Liver (tissue), 9 donors: ENCODE results near the gene NUP50. TPM values are rescaled to one million over a fixed set of nuclear protein-coding genes. Genes with fewer than 3 reads are reported as not detected.

Source experiments
- DNase-seq: peaks from one replicate; pipeline ENCODE4 v3.0.0-alpha.2; 2017; ENCODE audit warnings: low spot score
- H3K27ac ChIP-seq, 2 donors: one replicate each; pipeline ENCODE4 v1.7.0; 2013; ENCODE audit warnings: inconsistent platforms in 2 of 2, low read length in 2 of 2, control low read depth in 1 of 2, low read depth in 1 of 2, mild to moderate bottlenecking in 1 of 2
- H3K27me3 ChIP-seq, 4 donors: one replicate each; pipeline versions ENCODE4 v1.6.1 to v1.7.0; 2013; ENCODE audit warnings: low read length in 3 of 4, inconsistent platforms in 1 of 4, mild to moderate bottlenecking in 1 of 4, moderate library complexity in 1 of 4; ENCODE audit not compliant: control insufficient read depth in 4 of 4, insufficient read depth in 4 of 4
- H3K36me3 ChIP-seq, 4 donors: one replicate each; pipeline versions ENCODE4 v1.6.1 to v1.7.0; 2013; ENCODE audit warnings: low read length in 3 of 4, mild to moderate bottlenecking in 3 of 4, low read depth in 1 of 4, moderate library complexity in 1 of 4; ENCODE audit not compliant: control insufficient read depth in 4 of 4, insufficient read depth in 3 of 4
- H3K4me1 ChIP-seq, 4 donors: one replicate each; pipeline versions ENCODE4 v1.6.1 to v1.7.0; 2013; ENCODE audit warnings: low read length in 3 of 4, mild to moderate bottlenecking in 3 of 4, moderate library complexity in 1 of 4; ENCODE audit not compliant: control insufficient read depth in 4 of 4, insufficient read depth in 4 of 4
- H3K4me3 ChIP-seq, 3 donors: one replicate each; pipeline versions ENCODE4 v1.6.1 to v1.7.0; 2013; ENCODE audit warnings: low read length in 3 of 3, control low read depth in 1 of 3, low read depth in 1 of 3, mild to moderate bottlenecking in 1 of 3
- H3K9ac ChIP-seq, 2 donors: one replicate each; pipeline ENCODE4 v1.7.0; 2013; ENCODE audit warnings: low read length in 2 of 2, mild to moderate bottlenecking in 2 of 2, moderate library complexity in 2 of 2, control low read depth in 1 of 2, low read depth in 1 of 2
- H3K9me3 ChIP-seq, 4 donors: one replicate each; pipeline versions ENCODE4 v1.6.1 to v1.7.0; 2013; ENCODE audit warnings: low read length in 3 of 4; ENCODE audit not compliant: control insufficient read depth in 4 of 4
- EGR1 ChIP-seq, 2 donors: IDR thresholded peaks; 2 replicates each; pipeline ENCODE4 v1.6.1; 2016 to 2018; ENCODE audit warnings: antibody characterized with exemption in 2 of 2, low read depth in 2 of 2
- FOXA1 ChIP-seq: IDR thresholded peaks from 2 replicates; pipeline ENCODE4 v1.6.1; 2016; ENCODE audit warnings: antibody characterized with exemption
- FOXA2 ChIP-seq: IDR thresholded peaks from 2 replicates; pipeline ENCODE4 v1.6.1; 2016; ENCODE audit warnings: antibody characterized with exemption
- HNF4A ChIP-seq, 2 donors: conservative IDR thresholded peaks; 2 replicates each; pipeline ENCODE4 v1.6.1; 2016; ENCODE audit warnings: antibody characterized with exemption in 2 of 2, mild to moderate bottlenecking in 2 of 2
- HNF4G ChIP-seq: IDR thresholded peaks from 2 replicates; pipeline ENCODE4 v1.6.1; 2016; ENCODE audit warnings: antibody characterized with exemption
- JUND ChIP-seq, 2 donors: IDR thresholded peaks; 2 replicates each; pipeline ENCODE4 v1.6.1; 2016; ENCODE audit warnings: antibody characterized with exemption in 2 of 2
- NR2F2 ChIP-seq: IDR thresholded peaks from 2 replicates; pipeline ENCODE4 v1.6.1; 2016; ENCODE audit warnings: antibody characterized with exemption
- RAD21 ChIP-seq, 2 donors: IDR thresholded peaks; 2 replicates each; pipeline ENCODE4 v1.6.1; 2016; ENCODE audit warnings: antibody characterized with exemption in 2 of 2, mild to moderate bottlenecking in 2 of 2
- REST ChIP-seq: IDR thresholded peaks from 2 replicates; pipeline ENCODE4 v1.6.1; 2016; ENCODE audit warnings: antibody characterized with exemption, mild to moderate bottlenecking
- RXRA ChIP-seq, 2 donors: IDR thresholded peaks; 2 replicates each; pipeline ENCODE4 v1.6.1; 2017 to 2018; ENCODE audit warnings: antibody characterized with exemption in 2 of 2, mild to moderate bottlenecking in 1 of 2
- SP1 ChIP-seq: IDR thresholded peaks from 2 replicates; pipeline ENCODE4 v1.6.1; 2018; ENCODE audit warnings: antibody characterized with exemption, mild to moderate bottlenecking
- TAF1 ChIP-seq: conservative IDR thresholded peaks from 2 replicates; pipeline ENCODE4 v1.6.1; 2016; ENCODE audit warnings: antibody characterized with exemption, mild to moderate bottlenecking
- YY1 ChIP-seq: IDR thresholded peaks from 2 replicates; pipeline ENCODE4 v1.6.1; 2016; ENCODE audit warnings: antibody characterized with exemption, mild to moderate bottlenecking
- ZBTB33 ChIP-seq: IDR thresholded peaks from 2 replicates; pipeline ENCODE4 v1.6.1; 2016; ENCODE audit warnings: antibody characterized with exemption
- WGBS: extraction: QIAGEN DNeasy Blood & Tissue Kit; methylation state at CpG from one replicate; pipeline ENCODE4 v1.1.7; 2013; 5-methylcytosine and 5-hydroxymethylcytosine counted together
- polyA plus RNA-seq, 2 donors: library from polyadenylated mRNA; stranded (reverse) in 1 of 2; unstranded in 1 of 2; fragments of 200-250 nt in 1 of 2; fragments of >200 nt in 1 of 2; fragmentation: Nextera tagmentation in 1 of 2; extraction: Ambion mirVana in 1 of 2; gene quantifications; one replicate each; pipeline versions ENCODE4 v1.2.1 to v1.2.3, GENCODE V29; 2013 to 2015
- total RNA-seq, 2 donors: library from RNA; depleted of rRNA; stranded (reverse); fragments of >200 nt; gene quantifications; one replicate each; pipeline ENCODE4 v1.2.3, GENCODE V29; 2014
- TF ChIP-seq, protein P1 (sequence below): IDR thresholded peaks from 2 replicates; pipeline ENCODE4 v1.6.1; 2016; ENCODE audit warnings: antibody characterized with exemption
- TF ChIP-seq, protein P2 (sequence below): fragments of 150-350 bp; IDR thresholded peaks from 2 replicates; pipeline ENCODE4 v1.5.1; 2017; ENCODE audit warnings: improper control_type of control experiment, low read depth, low read length; ENCODE audit not compliant: missing input control
- donor health status: healthy.
- donor health status: healthy.
- donor health status: healthy.
- donor health status: healthy.
- donor health status: healthy.

Gene NUP50
- total and polyA plus RNA-seq, 4 donors: 8.7 to 48.2 (median 24.8) TPM

DNA sequence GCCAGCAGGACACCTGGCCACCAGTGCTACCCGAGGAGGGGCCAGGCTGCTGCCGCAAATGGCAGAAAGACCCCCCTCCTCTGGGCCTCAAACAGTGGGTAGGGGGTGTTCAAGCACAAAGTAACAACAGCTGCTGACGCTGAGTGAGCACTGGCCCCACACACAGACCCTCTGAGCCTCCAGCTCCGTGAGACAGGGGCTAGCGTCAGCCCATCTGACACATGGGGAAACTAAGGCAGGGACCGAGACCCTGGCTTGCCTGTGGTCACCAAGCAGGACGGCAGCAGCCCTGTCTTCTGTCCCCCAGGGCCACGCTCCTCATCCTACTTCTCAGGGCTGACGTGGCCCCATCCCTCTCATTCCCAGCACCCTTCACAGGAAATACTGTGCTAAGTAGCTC is 36.5 kb downstream of the NUP50 start:
- Histone ChIP-seq H3K27ac (no peak overlapping the region), H3K4me3 (no peak overlapping the region), H3K4me1 (no peaks in the 10 kb centered on the region), H3K27me3 (no peaks in the 10 kb centered on the region), H3K36me3 (peaks cover 20 to 75% (median 30%) of the 10 kb centered on the region in 4 donors), H3K9me3 (no peaks in the 10 kb centered on the region), H3K9ac (no peak overlapping the region)
- TF ChIP-seq NR2F2 (no peak), HNF4G (no peak), RXRA (IDR thresholded peaks at IDR 0.05) (no peak), RAD21 (IDR thresholded peaks at IDR 0.05) (no peak), ZBTB33 (no peak), YY1 (no peak), TAF1 (no peak), EGR1 (IDR thresholded peaks at IDR 0.05; ENCODE audit: low read depth in 2 of 2) (no peak)
- TF ChIP-seq, protein P1, sequence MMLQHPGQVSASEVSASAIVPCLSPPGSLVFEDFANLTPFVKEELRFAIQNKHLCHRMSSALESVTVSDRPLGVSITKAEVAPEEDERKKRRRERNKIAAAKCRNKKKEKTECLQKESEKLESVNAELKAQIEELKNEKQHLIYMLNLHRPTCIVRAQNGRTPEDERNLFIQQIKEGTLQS: no peak
- no peak for DNase-seq
- WGBS: 95% methylated on average over 9 of the region's 9 CpGs

- Histone ChIP-seq H3K9me3 (no peaks in the 10 kb centered on the region), H3K9ac (no peak overlapping the region), H3K4me1 (no peaks in the 10 kb centered on the region), H3K36me3 (peaks cover 20 to 70% (median 30%) of the 10 kb centered on the region in 4 donors), H3K27me3 (no peaks in the 10 kb centered on the region), H3K4me3 (no peak overlapping the region), H3K27ac (no peak overlapping the region)
- WGBS: 95% methylated on average over 18 of the region's 18 CpGs
- no peak for TF ChIP-seq HNF4A (conservative IDR thresholded peaks at IDR 0.05)
- TF ChIP-seq NR2F2: no peak
- no peak for TF ChIP-seq FOXA1
- no peak for TF ChIP-seq SP1
- TF ChIP-seq EGR1 (IDR thresholded peaks at IDR 0.05; ENCODE audit: low read depth in 2 of 2): no peak
- TF ChIP-seq TAF1: no peak
- TF ChIP-seq REST: no peak
- no peak for TF ChIP-seq FOXA2
- TF ChIP-seq ZBTB33: no peak
- TF ChIP-seq, protein P2, sequence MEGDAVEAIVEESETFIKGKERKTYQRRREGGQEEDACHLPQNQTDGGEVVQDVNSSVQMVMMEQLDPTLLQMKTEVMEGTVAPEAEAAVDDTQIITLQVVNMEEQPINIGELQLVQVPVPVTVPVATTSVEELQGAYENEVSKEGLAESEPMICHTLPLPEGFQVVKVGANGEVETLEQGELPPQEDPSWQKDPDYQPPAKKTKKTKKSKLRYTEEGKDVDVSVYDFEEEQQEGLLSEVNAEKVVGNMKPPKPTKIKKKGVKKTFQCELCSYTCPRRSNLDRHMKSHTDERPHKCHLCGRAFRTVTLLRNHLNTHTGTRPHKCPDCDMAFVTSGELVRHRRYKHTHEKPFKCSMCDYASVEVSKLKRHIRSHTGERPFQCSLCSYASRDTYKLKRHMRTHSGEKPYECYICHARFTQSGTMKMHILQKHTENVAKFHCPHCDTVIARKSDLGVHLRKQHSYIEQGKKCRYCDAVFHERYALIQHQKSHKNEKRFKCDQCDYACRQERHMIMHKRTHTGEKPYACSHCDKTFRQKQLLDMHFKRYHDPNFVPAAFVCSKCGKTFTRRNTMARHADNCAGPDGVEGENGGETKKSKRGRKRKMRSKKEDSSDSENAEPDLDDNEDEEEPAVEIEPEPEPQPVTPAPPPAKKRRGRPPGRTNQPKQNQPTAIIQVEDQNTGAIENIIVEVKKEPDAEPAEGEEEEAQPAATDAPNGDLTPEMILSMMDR: no peak
- TF ChIP-seq RXRA (IDR thresholded peaks at IDR 0.05): no peak
- no peak for TF ChIP-seq JUND (IDR thresholded peaks at IDR 0.05)
- no peak for TF ChIP-seq RAD21 (IDR thresholded peaks at IDR 0.05)
- no peak for TF ChIP-seq HNF4G
- DNase-seq: no peak
Measured at GRCh38 chr22:45200860-45201511, 37.3 kb downstream of the NUP50 start.
